ENCODE data around the gene BCLAF3. TPM values are rescaled to one million over a fixed set of nuclear protein-coding genes. Genes with fewer than 3 reads are reported as not detected.

BCLAF3 gene
- polyA plus RNA-seq, 3 donors = 0.87 to 4.0 (median 1.1) TPM

- no peak overlapping the region for H3K4me2 ChIP-seq (replicated peaks; ENCODE audit: extremely low read depth, low read length, poor library complexity, severe bottlenecking)
- Mint-ChIP-seq H3K27me3 (ENCODE audit: low read depth in 3 of 3) (peaks cover 0 to 5% (median 0%) of the 10 kb centered on the region in 3 donors), H3K9me3 (no peaks in the 10 kb centered on the region), H3K36me3 (peaks cover 19 to 26% of the 10 kb centered on the region in 2 donors), H3K4me3 (no peak overlapping the region), H3K4me1 (no peaks in the 10 kb centered on the region), H3K27ac (no peak overlapping the region)
- no peak overlapping the region for H3K9ac ChIP-seq (ENCODE audit: insufficient read depth, low read length, poor library complexity, severe bottlenecking)
- DNase-seq = no peak
- H3K79me2 ChIP-seq (ENCODE audit: insufficient read depth, low read length) = no peaks in the 10 kb centered on the region
- no peak overlapping the region for H3K4me3 ChIP-seq (replicated peaks in 1 of 3; ENCODE audit: low read depth in 2 of 3, low read length in 3 of 3)
- H2AFZ ChIP-seq (ENCODE audit: insufficient read depth, low read depth, low read length, poor library complexity, severe bottlenecking) = no peak overlapping the region
- H3K36me3 ChIP-seq (replicated peaks in 1 of 2; ENCODE audit: control insufficient read depth in 1 of 2, insufficient read depth in 2 of 2, low read length in 2 of 2) = peaks cover 11 to 33% of the 10 kb centered on the region in 2 donors
- no CpG with 5 or more reads among the region's 6 CpGs for WGBS (ENCODE audit: insufficient coverage)
- H3K4me1 ChIP-seq (ENCODE audit: control insufficient read depth in 1 of 2, insufficient read depth in 2 of 2, low read length in 2 of 2) = no peaks in the 10 kb centered on the region
- H4K20me1 ChIP-seq (ENCODE audit: insufficient read depth, low read length) = no peaks in the 10 kb centered on the region
- TF ChIP-seq CTCF (IDR thresholded peaks at IDR 0.05) = no peak
- H3K27ac ChIP-seq (ENCODE audit: low read depth in 1 of 2, low read length in 2 of 2) = no peak overlapping the region
- peaks cover 0 to 2% of the 10 kb centered on the region in 2 donors for H3K27me3 ChIP-seq (ENCODE audit: control insufficient read depth in 2 of 2, insufficient read depth in 2 of 2, low read length in 2 of 2)
- no peaks in the 10 kb centered on the region for H3K9me3 ChIP-seq (replicated peaks in 1 of 2; ENCODE audit: control insufficient read depth in 1 of 2, insufficient read depth in 1 of 2, low read length in 2 of 2)
- intact Hi-C loops (cut with micrococcal nuclease) = no loop called here
Observed at GRCh38 chrX:19968276-19968675, 22.6 kb downstream of the BCLAF3 start.

- Mint-ChIP-seq H3K27ac (no peak overlapping the region), H3K27me3 (ENCODE audit: low read depth in 3 of 3) (peaks cover 0 to 4% (median 0%) of the 10 kb centered on the region in 3 donors), H3K4me1 (no peaks in the 10 kb centered on the region), H3K36me3 (peaks cover 22 to 28% of the 10 kb centered on the region in 2 donors), H3K9me3 (no peaks in the 10 kb centered on the region), H3K4me3 (no peak overlapping the region)
- Histone ChIP-seq H2AFZ (ENCODE audit: insufficient read depth, low read depth, low read length, poor library complexity, severe bottlenecking) (no peak overlapping the region), H3K9ac (ENCODE audit: insufficient read depth, low read length, poor library complexity, severe bottlenecking) (no peak overlapping the region), H3K79me2 (ENCODE audit: insufficient read depth, low read length) (no peaks in the 10 kb centered on the region), H3K4me1 (ENCODE audit: control insufficient read depth in 1 of 2, insufficient read depth in 2 of 2, low read length in 2 of 2) (no peaks in the 10 kb centered on the region), H4K20me1 (ENCODE audit: insufficient read depth, low read length) (no peaks in the 10 kb centered on the region), H3K27ac (ENCODE audit: low read depth in 1 of 2, low read length in 2 of 2) (no peak overlapping the region), H3K36me3 (replicated peaks in 1 of 2; ENCODE audit: control insufficient read depth in 1 of 2, insufficient read depth in 2 of 2, low read length in 2 of 2) (peaks cover 14 to 33% of the 10 kb centered on the region in 2 donors), H3K4me3 (replicated peaks in 1 of 3; ENCODE audit: low read depth in 2 of 3, low read length in 3 of 3) (no peak overlapping the region), H3K27me3 (ENCODE audit: control insufficient read depth in 2 of 2, insufficient read depth in 2 of 2, low read length in 2 of 2) (peaks cover 0 to 2% of the 10 kb centered on the region in 2 donors), H3K4me2 (replicated peaks; ENCODE audit: extremely low read depth, low read length, poor library complexity, severe bottlenecking) (no peak overlapping the region), H3K9me3 (replicated peaks in 1 of 2; ENCODE audit: control insufficient read depth in 1 of 2, insufficient read depth in 1 of 2, low read length in 2 of 2) (no peaks in the 10 kb centered on the region)
- no peak for TF ChIP-seq CTCF (IDR thresholded peaks at IDR 0.05)
- WGBS (ENCODE audit: insufficient coverage) = no CpG with 5 or more reads among the region's 1 CpG
- DNase-seq = no peak
- intact Hi-C loops (cut with micrococcal nuclease) = no loop called here
Observed at GRCh38 chrX:19966056-19966455, 24.8 kb downstream of the BCLAF3 start.

Measured in CD14-positive monocyte (primary cell).